ENCODE data around the gene GPR37.

GPR37 gene

GRCh38 chr7:124697746-124698145 lies 67.8 kb downstream of the GPR37 start:
- no peak overlapping the region for H2BK5ac ChIP-seq (ENCODE audit: low read depth, low read length, poor library complexity, severe bottlenecking)
- no peaks in the 10 kb centered on the region for H3K79me1 ChIP-seq (replicated peaks; ENCODE audit: low read length, poor library complexity, severe bottlenecking)
- no peaks in the 10 kb centered on the region for H3K4me1 ChIP-seq (ENCODE audit: control insufficient read depth, insufficient read depth, low read depth, low read length)
- H3K9ac ChIP-seq (ENCODE audit: low read length): no peak overlapping the region
- no peak overlapping the region for H2BK120ac ChIP-seq (ENCODE audit: low read depth, low read length)
- no peak overlapping the region for H2BK15ac ChIP-seq (ENCODE audit: low read depth, poor library complexity, severe bottlenecking)
- H3K9me3 ChIP-seq (ENCODE audit: control insufficient read depth, low read length): peaks cover 3% of the 10 kb centered on the region
- no peak overlapping the region for H3K4me3 ChIP-seq (ENCODE audit: insufficient read depth in 1 of 2, low read depth in 1 of 2, low read length in 2 of 2)
- DNase-seq: no peak
- H3K27ac ChIP-seq (ENCODE audit: low read length, poor library complexity, severe bottlenecking): no peak overlapping the region
- H3K14ac ChIP-seq (ENCODE audit: low read length in 2 of 2): no peak overlapping the region
- 92% methylated on average over 3 of the region's 4 CpGs for WGBS
- no peaks in the 10 kb centered on the region for H3K36me3 ChIP-seq (ENCODE audit: control insufficient read depth in 1 of 2, insufficient read depth in 2 of 2, low read depth in 1 of 2, low read length in 2 of 2)
- no peak overlapping the region for H2BK12ac ChIP-seq (ENCODE audit: low read length in 2 of 2)
- H3K27me3 ChIP-seq (ENCODE audit: control insufficient read depth in 1 of 2, insufficient read depth in 1 of 2, low read length in 2 of 2): no peaks in the 10 kb centered on the region
- H3K18ac ChIP-seq (ENCODE audit: low read depth in 1 of 2, low read length in 2 of 2): no peak overlapping the region
- no peak overlapping the region for H4K91ac ChIP-seq (ENCODE audit: low read length)
- no peak overlapping the region for H4K8ac ChIP-seq (ENCODE audit: low read length)
- H3K23ac ChIP-seq (ENCODE audit: low read length in 2 of 2): no peak overlapping the region
- no peak overlapping the region for H3K4me2 ChIP-seq (ENCODE audit: low read length, poor library complexity, severe bottlenecking)
- no peak overlapping the region for H2AK5ac ChIP-seq (ENCODE audit: low read length, severe bottlenecking)
- H3K4ac ChIP-seq (ENCODE audit: low read depth in 1 of 2, low read length in 2 of 2): no peak overlapping the region
- no peak overlapping the region for H2AFZ ChIP-seq (ENCODE audit: low read depth, low read length)

Measured in mesenchymal stem cell (in vitro differentiated cells and primary cell).